Activated CD4-positive, alpha-beta T cell treated with anti-CD3 and anti-CD28 coated beads for 1 hour (primary cell): ENCODE results near the gene COL11A1.

Experiments
- DNase-seq: peaks from one replicate; pipeline ENCODE4 v3.0.0-alpha.2; 2020

COL11A1 gene

GRCh38 chr1:102897557-102897956 lies 210.8 kb downstream of the COL11A1 start:
- DNase-seq, result no peak

GRCh38 chr1:102896771-102897170 lies 211.6 kb downstream of the COL11A1 start:
- DNase-seq, result no peak

- no peak for DNase-seq
Observed at GRCh38 chr1:102896286-102896685, 212.0 kb downstream of the COL11A1 start.

- DNase-seq, result no peak
Observed at GRCh38 chr1:102891868-102892625, 216.3 kb downstream of the COL11A1 start.

GRCh38 chr1:102886638-102887037 lies 221.7 kb downstream of the COL11A1 start:
- DNase-seq, result no peak

GRCh38 chr1:102884238-102884637 lies 224.1 kb downstream of the COL11A1 start:
- no peak for DNase-seq

GRCh38 chr1:102879439-102879993 lies 228.8 kb downstream of the COL11A1 start:
- DNase-seq, result no peak

GRCh38 chr1:102875756-102876155 lies 232.6 kb downstream of the COL11A1 start:
- no peak for DNase-seq

GRCh38 chr1:102872526-102872925 lies 235.8 kb downstream of the COL11A1 start:
- DNase-seq, result no peak

GRCh38 chr1:102872097-102872496 lies 236.2 kb downstream of the COL11A1 start:
- no peak for DNase-seq

GRCh38 chr1:102863704-102864103 lies 244.6 kb downstream of the COL11A1 start:
- no peak for DNase-seq

GRCh38 chr1:102861247-102861646 lies 247.1 kb downstream of the COL11A1 start:
- no peak for DNase-seq

- DNase-seq, result no peak
Observed at GRCh38 chr1:102858695-102859094, 249.6 kb downstream of the COL11A1 start.

- no peak for DNase-seq
Observed at GRCh38 chr1:102857251-102857650, 251.1 kb downstream of the COL11A1 start.

GRCh38 chr1:102853701-102854187 lies 254.6 kb downstream of the COL11A1 start:
- DNase-seq, result no peak

GRCh38 chr1:102853136-102853535 lies 255.2 kb downstream of the COL11A1 start:
- no peak for DNase-seq

GRCh38 chr1:102852613-102853012 lies 255.7 kb downstream of the COL11A1 start:
- DNase-seq, result no peak

- DNase-seq, result no peak
Observed at GRCh38 chr1:102851616-102852015, 256.7 kb downstream of the COL11A1 start.

- no peak for DNase-seq
Observed at GRCh38 chr1:102842606-102843005, 265.7 kb downstream of the COL11A1 start.

GRCh38 chr1:102840741-102841140 lies 267.6 kb downstream of the COL11A1 start:
- DNase-seq, result no peak

GRCh38 chr1:102838016-102838415 lies 270.3 kb downstream of the COL11A1 start:
- DNase-seq, result no peak

GRCh38 chr1:102837551-102837950 lies 270.8 kb downstream of the COL11A1 start:
- no peak for DNase-seq

GRCh38 chr1:102836991-102837390 lies 271.3 kb downstream of the COL11A1 start:
- DNase-seq, result no peak

- no peak for DNase-seq
Observed at GRCh38 chr1:102834688-102835320, 273.5 kb downstream of the COL11A1 start.
